Measurements from ENCODE around the gene ZDHHC21.
"Not testable (repeated sequence)": the region's sequence is repeated elsewhere in the genome, so short reads cannot be mapped to it uniquely, and the experiment has no call there.

ZDHHC21 gene

GRCh38 chr9:14693251-14693861 lies at the start of gene ZDHHC21:
Gene ZDHHC21 (minus strand): TSS chr9:14693432. CDS start chr9:14674340, 19,092 bp downstream.
- DNase-seq = no peak

GRCh38 chr9:14741369-14741768 lies 48.1 kb upstream of the ZDHHC21 start:
- DNase-seq = no peak

- no peak for DNase-seq
These were observed 39.9 kb upstream of the ZDHHC21 start for GRCh38 chr9:14733133-14733532.

- DNase-seq = no peak
These were observed 38.2 kb upstream of the ZDHHC21 start for GRCh38 chr9:14731294-14731981.

GRCh38 chr9:14730461-14730898 lies 37.2 kb upstream of the ZDHHC21 start:
- DNase-seq = no peak

GRCh38 chr9:14723301-14723700 lies 30.1 kb upstream of the ZDHHC21 start:
- no peak for DNase-seq

- DNase-seq = no peak
These were observed 29.3 kb upstream of the ZDHHC21 start, which contains the start of gene CER1 for GRCh38 chr9:14722391-14723035. Gene CER1 (minus strand): TSS chr9:14722733. CDS start chr9:14722672, 61 bp downstream.

- no peak for DNase-seq
These were observed 26.1 kb upstream of the ZDHHC21 start for GRCh38 chr9:14719231-14719923.

- no peak for DNase-seq
These were observed 21.9 kb upstream of the ZDHHC21 start for GRCh38 chr9:14715102-14715501.

- DNase-seq = no peak
These were observed 20.0 kb upstream of the ZDHHC21 start for GRCh38 chr9:14713187-14713767.

- DNase-seq = no peak
These were observed 17.6 kb upstream of the ZDHHC21 start for GRCh38 chr9:14710804-14711203.

GRCh38 chr9:14706530-14707140 lies 13.4 kb upstream of the ZDHHC21 start:
- DNase-seq = no peak

- DNase-seq = no peak
These were observed 11.8 kb upstream of the ZDHHC21 start for GRCh38 chr9:14705079-14705478.

GRCh38 chr9:14704281-14704680 lies 11.0 kb upstream of the ZDHHC21 start:
- no peak for DNase-seq

- no peak for DNase-seq
These were observed 9.0 kb upstream of the ZDHHC21 start for GRCh38 chr9:14702200-14702720.

GRCh38 chr9:14692470-14693250 lies 572 bp downstream of the ZDHHC21 start:
- no peak for DNase-seq

- no peak for DNase-seq
These were observed 2.1 kb downstream of the ZDHHC21 start for GRCh38 chr9:14690948-14691730.

- no peak for DNase-seq
These were observed 6.1 kb downstream of the ZDHHC21 start for GRCh38 chr9:14687042-14687719.

GRCh38 chr9:14686168-14686567 lies 7.1 kb downstream of the ZDHHC21 start:
- DNase-seq = no peak

- DNase-seq = not testable (repeated sequence)
These were observed 10.6 kb downstream of the ZDHHC21 start for GRCh38 chr9:14682616-14683015.

Measured in NCI-H2029 treated with DMSO at 0.1 percent for 48 hours (cell line).